Muscle of leg (tissue), 16 donors: ENCODE data around the gene EPB41. TPM values are rescaled to one million over a fixed set of nuclear protein-coding genes. Genes with fewer than 3 reads are reported as not detected.
"Not testable (repeated sequence)": the region's sequence is repeated elsewhere in the genome, so short reads cannot be mapped to it uniquely, and the experiment has no call there.

ENCODE experiments used
- DNase-seq: peaks from one replicate; pipeline ENCODE4 v3.0.0; 2013
- H3K27ac ChIP-seq: one replicate; pipeline ENCODE4 v1.5.1; 2013; ENCODE audit warnings: mild to moderate bottlenecking, low read length, control low read depth
- H3K27me3 ChIP-seq: one replicate; pipeline ENCODE4 v1.6.1; 2013; ENCODE audit warnings: low read length; ENCODE audit not compliant: control insufficient read depth, insufficient read depth
- H3K36me3 ChIP-seq: one replicate; pipeline ENCODE4 v1.6.1; 2013; ENCODE audit warnings: low read length; ENCODE audit not compliant: control insufficient read depth, insufficient read depth
- H3K4me1 ChIP-seq: one replicate; pipeline ENCODE4 v1.6.1; 2013; ENCODE audit warnings: low read length; ENCODE audit not compliant: control insufficient read depth, insufficient read depth
- H3K4me3 ChIP-seq: one replicate; pipeline ENCODE4 v1.5.1; 2013; ENCODE audit warnings: low read length, control low read depth
- H3K9me3 ChIP-seq: replicated peaks from 2 replicates; pipeline ENCODE4 v1.6.1; 2013; ENCODE audit warnings: low read depth, low read length; ENCODE audit not compliant: control insufficient read depth
- WGBS: methylation state at CpG from one replicate; pipeline ENCODE4 v1.1.5; 2013; ENCODE audit warnings: missing lambda C conversion rate; ENCODE audit not compliant: insufficient coverage; 5-methylcytosine and 5-hydroxymethylcytosine counted together
- long read RNA-seq, 11 donors: transcript quantifications; one replicate each; lab custom pipeline, GENCODE V29; 2026
- polyA plus RNA-seq, 8 donors: library from polyadenylated mRNA; unstranded; fragments of 120-200 nt; gene quantifications; one replicate each; pipeline versions ENCODE4 v1.2.1 to v1.2.3, GENCODE V29; 2013; ENCODE audit warnings: inconsistent platforms in 1 of 8, low replicate concordance in 1 of 8; ENCODE audit not compliant: insufficient read length in 8 of 8, insufficient read depth in 1 of 8
- total RNA-seq: library from RNA; stranded (reverse); fragments of 120-200 nt; gene quantifications from one replicate; pipeline ENCODE4 v1.2.4, GENCODE V29; 2013

Gene EPB41
- total RNA-seq (12.3 TPM), polyA plus RNA-seq (10 to 100 TPM in 3 of 8 donors, 1 to 10 TPM in 5; 7.2 to 14.3 (median 9.3) TPM)
- long read RNA-seq, donor 1, full-length matches to known transcripts = 1 of 1 reads
- long read RNA-seq, donor 1, partial matches to known transcripts = 0 of 1 reads
- long read RNA-seq, donor 1, other reads (novel, unspliced or antisense) = 0 of 1 reads
- long read RNA-seq, donor 2 = 0 reads
- long read RNA-seq, donor 3, partial matches to known transcripts = 12 of 21 reads
- long read RNA-seq, donor 3, other reads (novel, unspliced or antisense) = 9 of 21 reads
- long read RNA-seq, donor 4 = 0 reads
- long read RNA-seq, donor 5 = 0 reads
- long read RNA-seq, donor 6 = 0 reads
- long read RNA-seq, donor 7 = 0 reads
- long read RNA-seq, donor 8 = 0 reads
- long read RNA-seq, donor 9 = 0 reads
- long read RNA-seq, donor 10 = 0 reads
- long read RNA-seq, donor 11, full-length matches to known transcripts = 1 of 1 reads
- long read RNA-seq, donor 11, partial matches to known transcripts = 0 of 1 reads
- long read RNA-seq, donor 11, other reads (novel, unspliced or antisense) = 0 of 1 reads

DNA sequence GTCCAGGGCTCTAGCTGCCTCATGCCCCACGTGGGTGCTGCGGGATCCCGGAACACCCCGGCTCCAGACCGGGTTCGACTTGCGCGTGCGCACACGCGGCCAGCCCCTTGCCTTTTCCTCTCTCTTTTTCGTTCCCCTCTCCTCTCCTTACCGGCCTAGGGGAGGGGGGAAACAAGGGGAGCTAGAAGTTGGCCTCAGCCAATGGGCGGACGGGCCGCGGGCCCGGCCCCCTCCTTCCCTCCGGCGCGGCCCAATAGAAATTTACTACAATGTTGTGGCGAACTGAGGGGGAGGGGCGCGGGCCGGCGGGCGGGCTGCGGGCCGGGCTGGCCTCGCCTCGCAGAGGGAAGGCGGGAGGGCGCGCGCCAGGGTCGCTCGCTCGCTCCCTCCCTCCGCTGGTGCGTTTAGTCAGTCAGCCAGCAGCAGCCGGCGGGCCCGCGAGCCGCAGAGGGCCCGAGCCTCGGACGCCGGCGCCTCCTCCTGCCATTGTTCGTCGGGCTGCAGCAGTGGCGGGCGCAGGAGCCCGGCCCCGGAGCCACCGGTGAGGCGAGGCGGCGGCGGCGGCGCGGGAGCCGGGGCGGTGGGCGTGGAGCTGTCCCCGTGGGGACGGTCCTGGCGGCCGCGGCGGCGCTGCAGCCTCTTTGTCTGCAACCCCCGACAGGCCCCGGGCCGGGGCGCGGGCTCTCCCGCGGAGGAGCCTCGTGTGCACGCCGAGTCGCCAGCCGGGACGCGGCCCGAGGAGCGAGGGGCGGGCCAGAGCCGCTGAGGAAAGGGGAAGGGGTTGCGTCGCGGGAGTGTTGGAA, at the start of gene EPB41:
EPB41 (plus strand) TSS at position 342 of the 803 bp plus-strand sequence. CDS start 72,869 bp downstream, outside the sequence.
- H3K27ac ChIP-seq = peak within 1 kb of the TSS; percentile 62

DNA sequence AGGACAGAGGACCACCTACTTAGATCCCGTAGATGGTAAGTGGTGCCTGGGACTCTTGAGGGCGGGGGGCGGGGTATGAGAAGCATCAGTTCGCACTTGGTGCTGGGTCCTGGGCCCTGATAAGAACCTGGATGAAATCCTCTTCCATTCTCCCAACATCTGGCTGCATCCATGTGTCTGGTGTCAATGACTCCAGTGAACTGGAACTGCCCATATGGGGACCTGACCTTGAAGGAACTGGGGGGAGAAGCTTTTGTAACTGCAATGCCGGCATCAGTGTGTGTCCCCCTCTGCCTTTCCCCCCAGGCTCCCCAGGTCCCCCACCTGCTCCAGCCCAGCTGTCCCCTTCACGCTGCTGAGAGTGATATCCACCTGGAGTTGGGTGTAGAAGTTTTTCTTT, 49.7 kb upstream of the EPB41 start:
- Histone ChIP-seq H3K4me3 (no peak overlapping the region), H3K4me1 (no peaks in the 10 kb centered on the region), H3K27me3 (peaks cover 7% of the 10 kb centered on the region), H3K27ac (no peak overlapping the region), H3K36me3 (no peaks in the 10 kb centered on the region), H3K9me3 (no peaks in the 10 kb centered on the region)
- no peak for DNase-seq
- WGBS = no CpG with 5 or more reads among the region's 6 CpGs

More for the DNA sequence above, at the start of gene EPB41:
- peak within 1 kb of the TSS; percentile 46 for H3K4me3 ChIP-seq
- H3K9me3 ChIP-seq = no peaks in the 10 kb centered on the region
- under 1% methylated on average over 79 of the region's 95 CpGs for WGBS
- H3K27me3 ChIP-seq = no peaks in the 10 kb centered on the region
- H3K36me3 ChIP-seq = no peaks in the 10 kb centered on the region
- peaks cover 13% of the 10 kb centered on the region for H3K4me1 ChIP-seq
- peak; percentile 97 for DNase-seq

DNA sequence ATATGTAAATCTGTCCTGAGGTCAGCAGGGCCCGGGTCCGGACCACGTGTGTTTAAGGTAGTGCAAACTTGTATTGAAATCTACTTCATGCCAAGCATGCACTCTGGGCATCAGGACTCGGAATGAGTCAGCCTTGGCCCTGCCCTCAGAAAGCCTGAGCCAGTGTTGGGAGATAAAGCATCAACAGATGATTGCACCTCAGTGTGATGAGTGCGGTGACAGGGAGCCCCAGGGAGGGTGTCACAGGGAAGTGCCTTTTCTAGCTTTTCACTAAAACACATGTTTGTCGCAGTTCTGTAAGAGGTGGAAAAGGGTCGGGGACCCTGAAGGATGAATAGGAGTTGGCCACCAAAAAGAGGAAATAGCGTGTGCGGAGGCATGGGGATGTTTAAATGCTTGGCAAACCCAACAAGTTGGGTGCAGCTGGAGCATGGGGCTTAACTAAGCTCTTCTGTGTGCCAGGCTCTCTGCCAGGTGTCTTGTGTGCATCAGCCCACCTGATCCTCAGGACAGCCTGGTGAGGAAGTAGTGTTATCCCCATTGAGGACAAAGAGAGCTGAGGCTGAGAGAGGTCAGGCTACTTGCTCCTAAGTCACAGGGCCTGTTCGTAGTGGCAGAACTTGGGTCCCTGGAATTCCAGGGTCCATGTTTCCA, 48.2 kb upstream of the EPB41 start:
- no peak overlapping the region for H3K27ac ChIP-seq
- DNase-seq = no peak
- no peaks in the 10 kb centered on the region for H3K4me1 ChIP-seq
- H3K36me3 ChIP-seq = no peaks in the 10 kb centered on the region
- peaks cover 7% of the 10 kb centered on the region for H3K27me3 ChIP-seq
- H3K9me3 ChIP-seq = no peaks in the 10 kb centered on the region
- no peak overlapping the region for H3K4me3 ChIP-seq
- 77% methylated on average over 9 of the region's 10 CpGs for WGBS

DNA sequence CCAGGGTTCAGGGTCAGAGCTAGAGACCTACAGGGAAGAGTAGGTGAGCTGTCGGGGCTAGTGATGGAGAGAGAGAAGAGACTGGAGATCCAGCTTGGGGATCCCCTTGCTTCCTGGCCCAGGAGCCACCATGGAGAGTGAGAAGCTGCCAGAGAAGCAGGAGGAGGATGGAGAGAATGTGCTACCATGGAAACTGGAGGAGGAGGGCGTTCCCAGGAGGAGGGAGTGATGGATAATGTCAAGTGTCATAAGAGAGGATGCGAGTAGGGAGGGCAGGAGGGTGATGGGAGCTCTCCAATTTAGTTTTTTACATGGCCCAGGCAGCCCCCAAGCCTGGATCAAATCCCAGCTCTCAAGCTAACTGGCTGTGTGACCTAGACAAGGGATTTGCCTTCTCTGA, 46.5 kb upstream of the EPB41 start:
- H3K27me3 ChIP-seq = peaks cover 7% of the 10 kb centered on the region
- no peak for DNase-seq
- WGBS = 67% methylated on average over 3 of the region's 3 CpGs
- H3K36me3 ChIP-seq = no peaks in the 10 kb centered on the region
- no peak overlapping the region for H3K4me3 ChIP-seq
- H3K27ac ChIP-seq = no peak overlapping the region
- H3K4me1 ChIP-seq = no peaks in the 10 kb centered on the region
- no peaks in the 10 kb centered on the region for H3K9me3 ChIP-seq

DNA sequence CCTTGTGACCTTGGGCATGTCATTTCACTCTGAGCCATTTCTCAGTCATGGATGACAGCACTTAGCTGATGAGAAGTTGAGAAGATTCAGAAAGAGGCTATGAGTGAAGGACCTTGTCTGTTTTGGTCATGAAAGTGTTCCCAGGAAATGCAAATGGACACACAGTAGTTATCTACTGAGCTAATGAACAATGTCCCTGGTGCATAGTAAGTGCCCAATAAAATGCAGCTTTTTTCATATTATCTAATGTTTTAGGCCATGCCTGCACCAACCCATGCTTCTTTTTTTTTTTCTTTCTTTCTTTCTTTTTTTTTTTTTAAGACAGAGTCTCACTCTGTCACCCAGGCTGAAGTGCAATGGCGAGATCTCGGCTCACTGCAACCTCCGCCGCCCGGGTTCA, 44.4 kb upstream of the EPB41 start:
- no CpG with 5 or more reads among the region's 5 CpGs for WGBS
- no peak for DNase-seq
- H3K4me1 ChIP-seq = no peaks in the 10 kb centered on the region
- no peaks in the 10 kb centered on the region for H3K9me3 ChIP-seq
- H3K4me3 ChIP-seq = no peak overlapping the region
- no peaks in the 10 kb centered on the region for H3K36me3 ChIP-seq
- no peak overlapping the region for H3K27ac ChIP-seq
- H3K27me3 ChIP-seq = peaks cover 7% of the 10 kb centered on the region

GRCh38 chr1:28871631-28872401, 42.6 kb upstream of the EPB41 start:
- Histone ChIP-seq H3K27me3 (peaks cover 9% of the 10 kb centered on the region), H3K36me3 (no peaks in the 10 kb centered on the region), H3K4me1 (no peaks in the 10 kb centered on the region), H3K9me3 (no peaks in the 10 kb centered on the region), H3K4me3 (no peak overlapping the region), H3K27ac (no peak overlapping the region)
- 82% methylated on average over 5 of the region's 12 CpGs for WGBS
- DNase-seq = no peak

DNA sequence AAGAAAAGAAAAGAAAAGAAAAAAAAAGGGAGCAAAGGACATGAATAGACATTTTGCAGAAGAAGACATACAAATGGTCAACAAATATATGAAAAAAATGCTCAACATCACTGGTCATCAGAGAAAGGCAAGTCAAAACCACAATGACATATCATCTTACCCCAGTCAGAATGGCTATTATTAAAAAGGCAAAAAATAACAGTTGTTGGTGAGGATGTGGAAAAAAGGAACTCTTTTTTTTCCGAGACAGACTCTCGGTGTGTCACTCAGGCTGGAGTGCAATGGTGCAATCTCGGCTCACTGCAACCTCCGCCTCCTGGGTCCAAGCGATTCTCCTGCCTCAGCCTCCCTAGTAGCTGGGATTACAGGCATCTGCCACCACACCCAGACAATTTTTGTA, 39.2 kb upstream of the EPB41 start:
- H3K27me3 ChIP-seq = peaks cover 13% of the 10 kb centered on the region
- H3K27ac ChIP-seq, H3K4me3 ChIP-seq, H3K9me3 ChIP-seq, H3K36me3 ChIP-seq, DNase-seq, H3K4me1 ChIP-seq: not testable (repeated sequence)
- 67% methylated on average over 4 of the region's 5 CpGs for WGBS

- DNase-seq = peak; percentile 76
- Histone ChIP-seq H3K4me3 (no peak overlapping the region), H3K9me3 (no peaks in the 10 kb centered on the region), H3K4me1 (peaks cover 4% of the 10 kb centered on the region), H3K27ac (no peak overlapping the region), H3K36me3 (no peaks in the 10 kb centered on the region), H3K27me3 (peaks cover 13% of the 10 kb centered on the region)
- WGBS = 13% methylated on average over 9 of the region's 18 CpGs
Measured at GRCh38 chr1:28877132-28877781, 37.1 kb upstream of the EPB41 start.

- H3K4me3 ChIP-seq = no peak overlapping the region
- DNase-seq = no peak
- H3K4me1 ChIP-seq = peaks cover 6% of the 10 kb centered on the region
- H3K36me3 ChIP-seq = no peaks in the 10 kb centered on the region
- peaks cover 16% of the 10 kb centered on the region for H3K27me3 ChIP-seq
- no peak overlapping the region for H3K27ac ChIP-seq
- H3K9me3 ChIP-seq = no peaks in the 10 kb centered on the region
- whole genome bisulfite sequencing = 88% methylated on average over 2 of the region's 4 CpGs
Measured at GRCh38 chr1:28878796-28879195, 35.6 kb upstream of the EPB41 start.
